ENCODE measurements around the gene HNRNPF.
A peak's percentile ranks its signal among the peaks of the same experiment; 100 is the strongest.

Gene HNRNPF

DNA sequence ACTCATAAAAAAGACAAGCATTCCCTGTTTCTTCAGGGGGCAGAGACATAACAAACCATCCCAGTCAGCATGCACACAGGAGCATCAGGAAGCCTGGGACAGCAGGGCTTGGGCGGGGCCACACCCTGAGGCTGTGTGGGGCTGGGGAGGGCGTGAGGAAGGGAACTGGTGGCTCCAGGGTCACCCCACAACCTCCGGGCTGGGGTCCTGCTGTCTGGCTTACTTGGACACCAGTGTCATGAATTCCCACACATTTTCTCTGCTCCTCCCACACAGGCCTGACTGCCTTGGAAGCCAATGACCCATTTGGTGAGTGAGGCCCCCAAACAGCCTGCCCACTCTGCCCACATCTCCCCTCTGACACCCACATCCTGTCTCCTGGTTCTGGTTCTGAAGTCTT lies 34.8 kb downstream of the HNRNPF start:
- DNase-seq: no peak

- no peak for DNase-seq
Measured at GRCh38 chr10:43373461-43373860, 35.5 kb downstream of the HNRNPF start.

DNA sequence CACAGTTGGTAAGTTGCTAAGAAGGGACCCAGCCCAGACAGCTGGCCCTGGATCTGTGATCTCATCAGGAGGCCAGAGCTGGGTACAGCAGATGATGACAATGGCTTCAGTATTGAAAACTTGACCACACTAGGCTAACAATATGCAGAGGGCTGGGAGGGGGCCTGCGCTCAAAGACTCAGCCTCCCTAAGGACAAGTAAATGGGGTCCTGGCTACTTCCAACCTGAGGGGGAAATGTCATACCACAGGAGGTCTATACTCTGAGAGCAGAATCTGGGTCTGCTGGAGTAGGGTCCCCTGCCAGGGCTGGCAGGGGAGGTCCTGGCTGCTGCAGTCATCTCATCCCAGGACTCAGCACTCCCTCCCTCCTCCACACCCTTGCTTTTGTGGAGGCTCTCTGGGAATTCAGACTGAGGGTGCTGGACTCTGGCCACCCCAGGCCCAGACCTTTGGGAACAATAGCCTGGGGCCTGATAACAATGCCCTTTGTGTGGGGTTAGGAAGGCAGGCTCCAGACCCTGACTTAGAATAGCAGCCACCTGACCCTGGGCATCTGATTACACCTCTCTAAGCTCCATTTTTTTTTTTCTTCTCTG lies 36.1 kb downstream of the HNRNPF start:
- no peak for DNase-seq

DNA sequence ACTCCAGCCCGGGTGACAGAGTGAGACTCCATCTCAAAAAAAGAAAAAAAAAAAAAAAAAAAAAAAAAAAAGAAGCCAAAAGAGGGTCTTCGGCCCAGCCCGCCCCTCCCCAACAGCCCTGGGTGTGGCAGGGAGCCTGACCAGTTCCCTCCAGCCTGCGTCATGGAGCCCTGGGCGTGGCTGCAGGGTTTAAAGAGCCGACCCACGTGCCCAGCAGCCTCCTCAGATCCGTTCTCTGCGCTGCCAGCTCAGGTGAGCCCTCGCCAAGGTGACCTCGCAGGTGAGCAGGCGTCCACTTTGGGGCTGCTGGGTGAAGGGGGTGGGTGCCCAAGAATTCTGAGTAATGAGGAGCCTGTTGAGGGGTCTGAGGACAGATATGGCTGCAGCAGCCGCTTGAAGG lies 37.6 kb downstream of the HNRNPF start, which contains the start of gene FXYD4:
TSS of gene FXYD4 (plus strand) at position 219 of the 400 bp plus-strand sequence. CDS start 2,111 bp downstream, outside the sequence.
- DNase-seq: no peak

DNA sequence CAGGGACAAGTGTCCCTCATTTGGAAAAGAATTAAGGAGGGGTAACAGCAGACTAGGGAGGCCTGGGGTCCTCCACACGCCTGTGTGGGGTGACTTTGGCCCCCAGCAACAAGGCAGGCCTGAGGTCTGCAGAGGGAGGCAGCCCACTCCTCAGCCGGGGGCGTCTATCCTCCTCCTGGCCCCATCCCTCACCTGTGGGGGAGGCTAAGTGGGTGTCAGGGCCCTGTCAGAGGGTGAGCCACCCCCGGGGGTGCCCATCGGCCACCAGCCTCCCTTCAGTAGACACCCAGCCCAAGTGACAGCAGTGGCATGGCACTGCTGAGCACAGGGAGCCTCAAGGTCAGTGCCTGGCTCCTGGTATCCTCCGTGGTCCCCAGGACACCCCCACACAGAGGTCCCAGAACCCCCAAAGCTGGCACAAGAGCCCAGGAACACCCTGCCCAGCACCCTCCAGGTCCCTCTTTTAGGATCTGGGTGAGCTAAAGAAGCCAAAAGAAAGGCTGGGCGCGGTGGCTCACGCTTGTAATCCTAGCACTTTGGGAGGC lies 38.2 kb downstream of the HNRNPF start:
- no peak for DNase-seq

- no peak for DNase-seq
Measured at GRCh38 chr10:43369921-43370320, 39.1 kb downstream of the HNRNPF start.

GRCh38 chr10:43365001-43365400 lies 44.0 kb downstream of the HNRNPF start:
- DNase-seq: no peak

DNA sequence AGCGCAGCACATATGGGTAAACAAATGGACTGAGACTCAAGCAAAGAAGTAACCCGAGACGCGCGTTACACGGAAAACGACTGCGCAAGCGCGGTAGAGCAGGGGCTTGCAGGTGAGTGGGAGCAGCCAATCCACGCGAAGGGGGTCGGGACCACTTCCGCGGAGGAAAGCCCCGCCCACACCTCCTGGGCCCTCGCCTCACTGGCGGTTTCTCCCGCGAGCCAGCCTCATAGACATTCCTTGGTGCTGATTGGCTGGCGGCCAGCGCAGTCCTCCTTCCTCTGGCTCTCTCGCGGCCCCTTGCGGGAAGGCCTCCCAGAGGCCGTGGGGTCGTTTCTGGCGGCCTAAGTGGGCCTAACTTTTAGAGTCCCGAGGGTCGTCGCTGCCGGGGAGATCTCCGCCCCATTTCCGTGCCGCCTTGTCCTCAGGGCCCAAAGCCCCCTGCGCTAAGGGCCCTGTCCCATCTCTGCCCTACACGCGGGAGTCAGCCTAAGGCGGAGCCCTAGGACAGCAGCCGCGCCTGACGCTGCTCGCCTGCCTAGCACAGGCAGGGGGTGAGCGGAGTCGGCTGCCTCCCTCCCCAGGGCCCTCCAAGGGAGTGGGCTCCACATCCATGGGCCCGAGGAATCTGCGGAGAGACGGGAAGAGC lies 46.7 kb downstream of the HNRNPF start:
- peak; percentile 99 for DNase-seq

DNA sequence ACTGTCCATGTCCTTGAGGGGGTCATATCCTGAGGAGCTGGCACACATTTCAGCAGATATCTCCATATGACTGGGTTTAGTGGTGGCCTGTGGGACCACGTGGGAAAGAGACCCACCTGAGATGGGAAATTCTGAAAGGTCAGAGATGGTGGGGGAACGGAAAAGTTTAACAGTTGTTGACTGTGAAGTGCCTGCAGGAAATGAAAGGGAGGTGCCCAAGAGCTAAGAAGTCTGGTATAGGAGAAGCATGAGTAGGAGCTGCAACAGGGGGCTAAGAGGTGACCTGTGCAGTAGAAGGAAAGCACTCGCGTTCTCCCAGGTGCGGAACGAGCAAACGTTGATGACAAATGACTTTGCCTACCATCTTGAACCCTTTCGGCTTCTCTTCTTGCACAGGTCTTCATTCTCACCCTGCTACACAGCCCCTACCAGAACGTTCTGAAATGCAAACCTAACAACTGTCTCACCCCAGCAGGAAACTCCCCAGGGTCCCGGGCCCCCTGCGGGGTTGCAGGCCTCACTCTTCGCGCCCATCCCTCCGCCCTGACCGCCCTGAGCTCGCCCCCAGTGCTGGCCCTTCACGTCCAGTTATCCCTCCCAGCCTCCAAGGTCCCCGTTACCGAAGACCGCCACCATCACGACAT lies 47.3 kb downstream of the HNRNPF start:
- DNase-seq: no peak

GRCh38 chr10:43360086-43360485 lies 48.9 kb downstream of the HNRNPF start:
- DNase-seq: no peak

GRCh38 chr10:43355749-43356371 lies 53.1 kb downstream of the HNRNPF start:
- peak; percentile 91 for DNase-seq

DNA sequence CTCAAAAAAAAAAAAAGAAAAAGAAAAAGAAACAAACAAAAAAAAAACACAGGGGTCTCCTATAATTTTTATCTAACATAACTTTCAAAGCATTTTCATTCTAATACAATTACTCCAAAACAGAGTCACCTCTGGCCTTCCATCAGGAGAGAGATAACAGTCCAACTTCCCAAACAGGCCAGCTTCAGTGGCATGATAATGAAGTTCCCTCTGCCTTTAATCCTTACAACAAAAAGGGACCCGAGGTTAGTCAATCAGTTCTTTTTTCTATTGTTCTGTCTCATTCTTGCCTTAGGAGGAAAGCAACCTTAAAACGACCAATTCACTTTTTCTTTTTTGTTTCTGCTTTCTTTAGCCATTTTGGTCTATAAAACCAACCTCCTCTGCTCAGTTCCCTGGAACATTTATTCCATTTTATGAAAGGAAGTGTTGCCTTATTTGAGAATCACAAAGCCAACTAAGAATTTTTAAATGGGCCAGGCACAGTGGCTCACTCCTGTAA lies 54.1 kb downstream of the HNRNPF start:
- no peak for DNase-seq

DNA sequence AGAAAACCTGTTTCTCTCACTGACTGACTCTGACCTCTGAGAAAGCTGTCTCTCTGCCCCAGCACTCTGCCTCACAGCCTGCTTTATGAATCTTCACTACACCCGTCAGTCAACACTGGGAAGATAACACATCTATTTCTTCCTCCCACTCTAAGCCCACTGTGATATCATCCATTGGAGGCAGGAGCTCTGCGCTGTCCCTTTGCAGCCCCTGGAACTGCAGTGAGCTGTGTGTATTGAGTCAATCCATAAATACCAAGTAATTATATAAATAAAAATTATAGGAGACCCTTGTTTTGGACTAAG lies 54.7 kb downstream of the HNRNPF start:
- peak; percentile 47 for DNase-seq

DNA sequence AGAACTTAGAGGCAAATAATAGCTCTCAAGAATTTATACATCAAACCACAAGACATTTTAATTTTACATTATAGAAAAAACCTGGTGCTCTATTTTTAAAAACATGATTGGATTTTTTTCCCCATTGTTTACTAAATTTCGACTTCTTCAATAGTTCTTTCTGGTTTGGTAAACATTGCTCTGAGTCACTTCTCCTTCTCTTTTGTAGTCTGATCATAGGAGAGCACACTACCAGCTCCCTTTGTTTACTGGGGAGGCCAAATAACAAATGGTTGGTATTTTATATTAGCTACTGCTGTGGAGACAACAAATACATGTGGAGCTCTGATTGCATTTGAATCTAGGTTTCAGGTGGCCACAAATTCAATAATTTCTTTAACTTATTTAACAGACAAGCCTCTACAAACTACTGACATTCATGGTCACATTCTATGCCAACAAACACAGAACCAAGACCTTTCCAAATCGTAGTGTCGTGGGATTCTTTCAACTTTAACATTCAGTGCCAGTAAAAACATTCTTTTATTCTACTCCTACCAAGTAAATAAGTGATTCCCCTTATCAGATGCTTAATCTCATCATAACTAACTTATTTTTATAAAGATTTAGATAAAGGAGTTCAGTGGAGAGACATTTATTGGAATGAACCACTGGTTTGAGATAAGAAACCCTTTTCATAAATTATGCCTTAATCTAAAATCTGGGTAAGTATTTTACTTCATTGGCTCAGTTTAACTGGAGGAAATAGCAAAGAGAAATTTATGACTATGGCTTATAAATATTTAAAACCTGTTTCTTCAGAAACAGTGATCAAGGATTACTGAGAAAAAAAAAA lies 55.3 kb downstream of the HNRNPF start:
- no peak for DNase-seq

GRCh38 chr10:43352951-43353350 lies 56.0 kb downstream of the HNRNPF start:
- peak; percentile 25 for DNase-seq

- no peak for DNase-seq
Measured at GRCh38 chr10:43351301-43351700, 57.7 kb downstream of the HNRNPF start.

GRCh38 chr10:43350686-43351085 lies 58.3 kb downstream of the HNRNPF start:
- DNase-seq: no peak

GRCh38 chr10:43350156-43350555 lies 58.8 kb downstream of the HNRNPF start:
- DNase-seq: peak; percentile 81

- peak; percentile 95 for DNase-seq
Measured at GRCh38 chr10:43348511-43349312, 60.3 kb downstream of the HNRNPF start.

DNA sequence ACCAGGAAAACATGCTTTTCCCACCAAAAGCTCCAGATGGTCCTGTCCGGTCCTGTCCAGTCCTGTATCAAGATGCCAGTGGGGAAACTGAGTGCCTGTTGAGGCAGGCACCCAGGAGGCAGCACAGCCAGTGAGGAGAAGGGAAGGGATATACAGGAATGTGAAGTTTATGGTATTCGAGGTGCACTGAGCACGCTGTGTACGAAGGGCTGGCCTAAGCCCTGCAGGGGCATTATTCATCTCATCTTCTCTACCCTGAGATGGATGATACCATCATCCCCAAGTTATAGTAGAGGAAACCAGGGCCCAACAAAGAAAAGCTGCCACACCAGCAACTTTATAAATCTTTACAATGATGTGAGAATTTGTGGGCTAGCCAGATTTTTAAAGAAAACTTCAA lies 61.0 kb downstream of the HNRNPF start:
- DNase-seq: no peak

- DNase-seq: no peak
Measured at GRCh38 chr10:43344051-43344450, 64.9 kb downstream of the HNRNPF start.

DNA sequence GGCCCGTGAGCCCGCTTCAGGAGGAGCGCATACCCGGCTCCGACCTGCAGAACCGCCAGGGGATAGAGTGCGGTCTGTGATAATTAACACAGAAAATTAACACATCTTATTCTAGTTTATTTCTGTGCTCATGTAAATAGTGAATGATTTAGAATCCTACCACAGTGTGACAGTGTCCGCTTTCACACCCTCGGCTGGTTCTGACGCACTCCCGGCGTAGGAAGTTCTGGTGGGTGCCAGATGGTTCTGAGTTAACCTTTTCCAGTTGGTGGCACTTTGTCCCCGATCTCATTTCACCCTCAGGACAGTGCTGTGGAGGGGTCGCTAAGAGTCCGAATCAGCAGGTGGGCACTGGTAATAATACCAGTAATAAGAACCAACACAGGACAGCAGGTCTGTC lies 65.9 kb downstream of the HNRNPF start:
- DNase-seq: no peak
